K562 (cell line): ENCODE results near the gene CDYL. TPM values are rescaled to one million over a fixed set of nuclear protein-coding genes. Genes with fewer than 3 reads are reported as not detected.
A peak's percentile ranks its signal among the peaks of the same experiment; 100 is the strongest.

Source experiments
- FOXM1 ChIP-seq, 2 experiments: fragments of 450-650 bp in 1 of 2; sonication (generic) in 1 of 2; formaldehyde crosslinking in 1 of 2; IDR thresholded peaks; 2 replicates each; pipeline versions ENCODE4 v1.6.1 to v1.9.0; 2017 to 2022; ENCODE audit warnings: low read depth in 2 of 2, mild to moderate bottlenecking in 2 of 2, missing genetic modification reagents in 1 of 2, moderate library complexity in 1 of 2
- HSF4 ChIP-seq: fragments of 250-450 bp; sonication (Bioruptor Pico); IDR thresholded peaks from 2 replicates; pipeline ENCODE4 v2.1.2; 2022; ENCODE audit warnings: mild to moderate bottlenecking, moderate library complexity, borderline replicate concordance
- KAT7 ChIP-seq: sonication (generic); formaldehyde crosslinking; IDR thresholded peaks from 2 replicates; pipeline ENCODE4 v1.8.0; 2022; ENCODE audit warnings: missing genetic modification reagents, mild to moderate bottlenecking, borderline replicate concordance
- MAZ ChIP-seq, 2 experiments: fragments of 450-650 bp in 1 of 2; sonication (generic) in 1 of 2; formaldehyde crosslinking; IDR thresholded peaks in 1 of 2; conservative IDR thresholded peaks in 1 of 2; 2 replicates each; pipeline versions ENCODE4 v1.4.0 to v1.5.0; 2020; ENCODE audit warnings: mild to moderate bottlenecking in 1 of 2, missing genetic modification reagents in 1 of 2
- NCOA1 ChIP-seq: fragments of 450-650 bp; IDR thresholded peaks from 2 replicates; pipeline ENCODE4 v1.6.1; 2016; ENCODE audit warnings: low read depth
- NFIX ChIP-seq: fragments of 250-450 bp; sonication (Bioruptor Pico); IDR thresholded peaks from 2 replicates; pipeline ENCODE4 v1.4.0; 2020; ENCODE audit warnings: low read depth, mild to moderate bottlenecking, moderate library complexity
- POU5F1 ChIP-seq: fragments of 150-350 bp; IDR thresholded peaks from 2 replicates; pipeline ENCODE4 v1.6.1; 2014; ENCODE audit warnings: borderline replicate concordance, low read length, low read depth, mild to moderate bottlenecking; ENCODE audit not compliant: partially characterized antibody
- PTRF ChIP-seq: fragments of 450-650 bp; IDR thresholded peaks from 2 replicates; pipeline ENCODE4 v1.6.1; 2016; ENCODE audit warnings: mild to moderate bottlenecking, missing genetic modification characterization, missing compliant biosample characterization
- SNAPC5 ChIP-seq: fragments of 250-450 bp; sonication (Bioruptor Pico); IDR thresholded peaks from 2 replicates; pipeline ENCODE4 v1.8.0; 2021; ENCODE audit warnings: moderate library complexity, mild to moderate bottlenecking, inconsistent platforms
- THRAP3 ChIP-seq: fragments of 450-650 bp; IDR thresholded peaks from 2 replicates; pipeline ENCODE4 v1.6.1; 2016; ENCODE audit warnings: mild to moderate bottlenecking, inconsistent platforms, borderline replicate concordance
- XRCC5 ChIP-seq: fragments of 200-400 bp; formaldehyde crosslinking; IDR thresholded peaks from 2 replicates; pipeline ENCODE4 v1.6.1; 2017; ENCODE audit warnings: low read depth, mild to moderate bottlenecking, low read length
- ZC3H11A ChIP-seq: IDR thresholded peaks from 2 replicates; pipeline ENCODE4 v1.6.1; 2012; ENCODE audit warnings: low read depth, low read length, improper control_type of control experiment
- polyA plus RNA-seq, 8 experiments: library from polyadenylated mRNA; depleted of rRNA in 4 of 8; stranded (reverse) in 5 of 8; unstranded in 3 of 8; fragments of >200 nt; fragmentation: Nextera tagmentation in 2 of 8; fragmentation: Illumina TruSeq in 1 of 8; extraction: Ambion mirVana in 2 of 8; extraction: Trizol in 1 of 8; gene quantifications; 2 replicates each; pipeline versions ENCODE4 v1.2.1 to v1.2.3, GENCODE V29; 2011 to 2014; ENCODE audit warnings: inconsistent platforms in 1 of 8, missing spikeins in 1 of 8
- total RNA-seq, 7 experiments: library from RNA; depleted of rRNA in 6 of 7; stranded (reverse); fragments of >200 nt in 6 of 7; fragmentation: Illumina TruSeq in 2 of 7; extraction: Trizol in 2 of 7; gene quantifications; 2 replicates each; pipeline versions ENCODE4 v1.2.1 to v1.2.3, GENCODE V29; 2011 to 2021; ENCODE audit warnings: low replicate concordance in 1 of 7
- TF ChIP-seq, protein P1 (sequence below), 2 experiments: fragments of 450-650 bp in 1 of 2; sonication (generic) in 1 of 2; formaldehyde crosslinking in 1 of 2; IDR thresholded peaks; 2 replicates each; pipeline versions ENCODE4 v1.7.1 to v1.9.0; 2016 to 2022; ENCODE audit warnings: inconsistent platforms in 1 of 2, mild to moderate bottlenecking in 1 of 2, missing genetic modification reagents in 1 of 2
- TF ChIP-seq, protein P2 (sequence below): IDR thresholded peaks from 2 replicates; pipeline ENCODE4 v1.6.1; 2012; ENCODE audit warnings: low read depth, low read length, improper control_type of control experiment, borderline replicate concordance

Gene CDYL
- total and polyA plus RNA-seq, 9 of the 15 experiments (the other 6 are each of a cell fraction or from before 2014, with no cell fraction given), result 8.1 to 45.8 (median 40.8) TPM

DNA sequence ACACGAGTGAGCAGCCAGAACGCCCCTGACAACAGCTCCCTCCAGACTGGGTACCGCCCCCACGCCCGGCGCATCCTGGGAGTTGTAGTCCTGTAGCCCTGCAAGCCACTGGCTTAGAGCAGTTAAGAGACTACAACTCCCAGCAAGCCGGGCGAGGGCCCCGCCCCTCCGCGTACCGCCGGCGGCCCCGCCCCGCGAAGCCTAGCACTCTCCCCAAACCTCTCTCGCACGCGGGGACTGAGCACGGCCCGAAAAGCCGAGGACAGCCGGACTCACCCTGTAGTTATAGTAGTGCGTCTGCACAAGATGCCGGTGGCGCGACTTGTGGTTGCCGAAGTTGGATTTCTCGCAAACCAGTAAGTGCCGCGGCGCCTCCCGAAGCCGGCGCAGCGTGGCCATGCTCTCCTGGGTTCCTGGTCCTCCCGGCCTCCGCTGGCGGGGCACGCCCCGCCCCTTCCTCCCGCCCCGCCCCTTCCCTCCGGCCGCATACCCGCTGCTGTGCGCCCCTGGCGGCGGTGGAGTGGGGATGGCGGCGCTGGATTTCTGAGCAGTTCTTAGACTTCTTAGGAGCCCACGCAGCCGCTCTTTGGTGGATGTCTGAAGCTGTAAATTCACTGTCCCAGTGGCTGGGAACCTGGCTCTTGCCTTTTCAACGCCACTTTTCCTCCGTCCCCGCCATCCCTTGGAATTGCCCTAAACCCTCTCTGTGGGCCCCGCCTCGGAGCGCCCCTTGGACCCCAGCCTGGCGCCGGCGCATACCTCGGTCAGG is 227.6 kb downstream of the CDYL start, which contains the start of gene RPP40 (continued):
- TF ChIP-seq PTRF (tag) (no peak), FOXM1 (IDR thresholded peaks at IDR 0.05; ENCODE audit: low read depth) (no peak), FOXM1 (CRISPR knock-in tag; IDR thresholded peaks at IDR 0.05; ENCODE audit: low read depth) (no peak; the same call in none of the 2 replicates), THRAP3 (no peak), MAZ (CRISPR knock-in tag; conservative IDR thresholded peaks at IDR 0.05 in 1 of 2, IDR thresholded peaks at IDR 0.05 in 1 of 2) (peak; percentile 85 to 96), XRCC5 (peak; percentile 46; the same call in 1 of the 2 replicates), POU5F1 (no peak), HSF4 (CRISPR knock-in tag) (no peak), ZC3H11A (no peak), NCOA1 (peak; percentile 24; the same call in 1 of the 2 replicates), NFIX (CRISPR knock-in tag) (no peak), KAT7 (CRISPR knock-in tag) (no peak), SNAPC5 (CRISPR knock-in tag) (no peak)
- TF ChIP-seq, protein P1, sequence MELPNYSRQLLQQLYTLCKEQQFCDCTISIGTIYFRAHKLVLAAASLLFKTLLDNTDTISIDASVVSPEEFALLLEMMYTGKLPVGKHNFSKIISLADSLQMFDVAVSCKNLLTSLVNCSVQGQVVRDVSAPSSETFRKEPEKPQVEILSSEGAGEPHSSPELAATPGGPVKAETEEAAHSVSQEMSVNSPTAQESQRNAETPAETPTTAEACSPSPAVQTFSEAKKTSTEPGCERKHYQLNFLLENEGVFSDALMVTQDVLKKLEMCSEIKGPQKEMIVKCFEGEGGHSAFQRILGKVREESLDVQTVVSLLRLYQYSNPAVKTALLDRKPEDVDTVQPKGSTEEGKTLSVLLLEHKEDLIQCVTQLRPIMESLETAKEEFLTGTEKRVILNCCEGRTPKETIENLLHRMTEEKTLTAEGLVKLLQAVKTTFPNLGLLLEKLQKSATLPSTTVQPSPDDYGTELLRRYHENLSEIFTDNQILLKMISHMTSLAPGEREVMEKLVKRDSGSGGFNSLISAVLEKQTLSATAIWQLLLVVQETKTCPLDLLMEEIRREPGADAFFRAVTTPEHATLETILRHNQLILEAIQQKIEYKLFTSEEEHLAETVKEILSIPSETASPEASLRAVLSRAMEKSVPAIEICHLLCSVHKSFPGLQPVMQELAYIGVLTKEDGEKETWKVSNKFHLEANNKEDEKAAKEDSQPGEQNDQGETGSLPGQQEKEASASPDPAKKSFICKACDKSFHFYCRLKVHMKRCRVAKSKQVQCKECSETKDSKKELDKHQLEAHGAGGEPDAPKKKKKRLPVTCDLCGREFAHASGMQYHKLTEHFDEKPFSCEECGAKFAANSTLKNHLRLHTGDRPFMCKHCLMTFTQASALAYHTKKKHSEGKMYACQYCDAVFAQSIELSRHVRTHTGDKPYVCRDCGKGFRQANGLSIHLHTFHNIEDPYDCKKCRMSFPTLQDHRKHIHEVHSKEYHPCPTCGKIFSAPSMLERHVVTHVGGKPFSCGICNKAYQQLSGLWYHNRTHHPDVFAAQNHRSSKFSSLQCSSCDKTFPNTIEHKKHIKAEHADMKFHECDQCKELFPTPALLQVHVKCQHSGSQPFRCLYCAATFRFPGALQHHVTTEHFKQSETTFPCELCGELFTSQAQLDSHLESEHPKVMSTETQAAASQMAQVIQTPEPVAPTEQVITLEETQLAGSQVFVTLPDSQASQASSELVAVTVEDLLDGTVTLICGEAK (IDR thresholded peaks at IDR 0.05), result 0 out of 2 replicates have a peak, but pooled peaks have one; percentile 23
- TF ChIP-seq, protein P1 (CRISPR knock-in tag; IDR thresholded peaks at IDR 0.05), result no peak
- TF ChIP-seq, protein P2, sequence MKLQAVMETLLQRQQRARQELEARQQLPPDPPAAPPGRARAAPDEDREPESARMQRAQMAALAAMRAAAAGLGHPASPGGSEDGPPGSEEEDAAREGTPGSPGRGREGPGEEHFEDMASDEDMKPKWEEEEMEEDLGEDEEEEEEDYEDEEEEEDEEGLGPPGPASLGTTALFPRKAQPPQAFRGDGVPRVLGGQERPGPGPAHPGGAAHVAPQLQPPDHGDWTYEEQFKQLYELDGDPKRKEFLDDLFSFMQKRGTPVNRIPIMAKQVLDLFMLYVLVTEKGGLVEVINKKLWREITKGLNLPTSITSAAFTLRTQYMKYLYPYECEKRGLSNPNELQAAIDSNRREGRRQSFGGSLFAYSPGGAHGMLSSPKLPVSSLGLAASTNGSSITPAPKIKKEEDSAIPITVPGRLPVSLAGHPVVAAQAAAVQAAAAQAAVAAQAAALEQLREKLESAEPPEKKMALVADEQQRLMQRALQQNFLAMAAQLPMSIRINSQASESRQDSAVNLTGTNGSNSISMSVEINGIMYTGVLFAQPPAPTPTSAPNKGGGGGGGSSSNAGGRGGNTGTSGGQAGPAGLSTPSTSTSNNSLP, result no peak
